ENCODE data around the gene TMEM117.

GRCh38 chr12:44148936-44149335 is 313.1 kb downstream of the TMEM117 start:
- no peak for TF ChIP-seq CTCF (IDR thresholded peaks at IDR 0.05; ENCODE audit: low read depth, low read length)
- no peak for TF ChIP-seq MAX (IDR thresholded peaks at IDR 0.05; ENCODE audit: low read depth, low read length)
- no peak for TF ChIP-seq POLR2A (IDR thresholded peaks at IDR 0.05; ENCODE audit: extremely low read depth, insufficient read length)

Data from NB4 (cell line).